Neural progenitor cell (in vitro differentiated cells): ENCODE results near the gene PRDM10. TPM values are rescaled to one million over a fixed set of nuclear protein-coding genes. Genes with fewer than 3 reads are reported as not detected.

Experiments used
- DNase-seq: peaks from one replicate; pipeline ENCODE4 v3.0.0-alpha.2; 2016; ENCODE audit warnings: low spot score
- H2AFZ ChIP-seq: fragments of 200-600 bp; sonication (generic); replicated peaks from 2 replicates; pipeline ENCODE4 v1.6.1; 2016; ENCODE audit warnings: antibody characterized with exemption
- H3F3A ChIP-seq: fragments of 200-600 bp; sonication (generic); 2 replicates; pipeline ENCODE4 v1.6.1; 2016; ENCODE audit warnings: antibody characterized with exemption, low read depth
- H3K27ac ChIP-seq: fragments of 200-600 bp; sonication (generic); 2 replicates; pipeline ENCODE4 v1.5.1; 2016; ENCODE audit warnings: mild to moderate bottlenecking
- H3K27me3 ChIP-seq: fragments of 200-600 bp; sonication (generic); 2 replicates; pipeline ENCODE4 v1.6.1; 2016; ENCODE audit warnings: mild to moderate bottlenecking, moderate library complexity
- H3K36me3 ChIP-seq: fragments of 200-600 bp; sonication (generic); 2 replicates; pipeline ENCODE4 v1.5.1; 2016
- H3K4me1 ChIP-seq: fragments of 200-600 bp; sonication (generic); 2 replicates; pipeline ENCODE4 v1.6.1; 2016; ENCODE audit warnings: mixed run types
- H3K4me2 ChIP-seq: fragments of 200-600 bp; sonication (generic); 2 replicates; pipeline ENCODE4 v1.6.1; 2016
- H3K4me3 ChIP-seq: fragments of 200-600 bp; sonication (generic); 2 replicates; pipeline ENCODE4 v1.5.1; 2016
- H3K79me2 ChIP-seq: fragments of 200-600 bp; sonication (generic); 2 replicates; pipeline ENCODE4 v1.6.1; 2016; ENCODE audit warnings: low read depth
- H3K9ac ChIP-seq: fragments of 200-600 bp; sonication (generic); 2 replicates; pipeline ENCODE4 v1.6.1; 2016
- H3K9me3 ChIP-seq: fragments of 200-600 bp; sonication (generic); 2 replicates; pipeline ENCODE4 v1.5.1; 2016; ENCODE audit warnings: low read depth
- H4K20me1 ChIP-seq: fragments of 200-600 bp; sonication (generic); 2 replicates; pipeline ENCODE4 v1.6.1; 2016; ENCODE audit warnings: low read depth
- H3K27ac Mint-ChIP-seq: 3 replicates; pipeline ENCODE4 v1.8.0; 2021; ENCODE audit warnings: mixed read lengths
- H3K27me3 Mint-ChIP-seq: 2 replicates; pipeline ENCODE4 v1.8.0; 2022; ENCODE audit warnings: low read depth, mild to moderate bottlenecking, inconsistent platforms, moderate library complexity, mixed read lengths; ENCODE audit not compliant: insufficient read depth
- H3K36me3 Mint-ChIP-seq: 3 replicates; pipeline ENCODE4 v1.8.0; 2021; ENCODE audit warnings: mixed read lengths
- H3K4me1 Mint-ChIP-seq: 3 replicates; pipeline ENCODE4 v1.8.0; 2021; ENCODE audit warnings: mixed read lengths
- H3K4me3 Mint-ChIP-seq: 3 replicates; pipeline ENCODE4 v1.8.0; 2021; ENCODE audit warnings: mild to moderate bottlenecking, moderate library complexity, mixed read lengths
- H3K9me3 Mint-ChIP-seq: 3 replicates; pipeline ENCODE4 v1.8.0; 2020; ENCODE audit warnings: mixed read lengths
- EZH2 ChIP-seq: fragments of 200-600 bp; sonication (generic); IDR thresholded peaks from 2 replicates; pipeline ENCODE4 v1.6.1; 2017; ENCODE audit warnings: antibody characterized with exemption, mild to moderate bottlenecking, moderate library complexity
- EZH2phosphoT487 ChIP-seq: fragments of 200-600 bp; sonication (generic); IDR thresholded peaks from 2 replicates; pipeline ENCODE4 v1.6.1; 2017; ENCODE audit warnings: antibody characterized with exemption
- total RNA-seq: library from RNA; depleted of rRNA; stranded (reverse); fragments of >200 nt; gene quantifications from 2 replicates; pipeline ENCODE4 v1.2.3, GENCODE V29; 2015; ENCODE audit warnings: low replicate concordance
- TF ChIP-seq, protein P1 (sequence below): fragments of 200-600 bp; sonication (generic); IDR thresholded peaks from 2 replicates; pipeline ENCODE4 v1.5.1; 2017; ENCODE audit warnings: antibody characterized with exemption, mild to moderate bottlenecking

The PRDM10 gene
- total RNA-seq, 1 donor from 2014 or later: 16.3 TPM

DNA sequence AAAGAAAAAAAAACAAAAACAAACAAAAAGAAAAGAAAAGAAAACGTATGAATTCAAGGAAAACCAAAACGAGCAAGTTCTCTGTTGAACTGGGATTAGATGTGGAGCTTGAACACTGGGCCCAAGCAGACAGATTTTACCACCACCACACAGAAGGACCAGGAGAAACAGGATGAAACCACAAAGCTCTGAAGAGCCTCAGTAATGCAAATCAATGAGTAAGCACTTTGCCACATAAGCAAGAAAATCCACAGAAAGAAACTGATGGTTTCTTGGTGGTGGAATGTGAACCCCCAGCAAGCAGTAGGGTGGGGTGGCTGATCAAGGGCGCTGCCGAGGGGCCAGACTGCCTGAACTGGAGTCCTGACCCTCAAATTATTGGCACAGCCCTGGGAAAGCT, 56.4 kb downstream of the PRDM10 start:
- Mint-ChIP-seq H3K27ac (no peak overlapping the region), H3K9me3 (no peaks in the 10 kb centered on the region), H3K36me3 (peaks cover 14% of the 10 kb centered on the region), H3K27me3 (no peaks in the 10 kb centered on the region), H3K4me3 (no peak overlapping the region), H3K4me1 (peaks cover 18% of the 10 kb centered on the region)
- Histone ChIP-seq H3K4me3 (no peak overlapping the region), H3K27ac (no peak overlapping the region), H2AFZ (no peak overlapping the region), H3K79me2 (no peaks in the 10 kb centered on the region), H3F3A (no peaks in the 10 kb centered on the region), H4K20me1 (no peaks in the 10 kb centered on the region), H3K9me3 (no peaks in the 10 kb centered on the region), H3K4me1 (no peaks in the 10 kb centered on the region), H3K27me3 (no peaks in the 10 kb centered on the region), H3K9ac (no peak overlapping the region), H3K4me2 (no peak overlapping the region), H3K36me3 (peaks cover 2% of the 10 kb centered on the region)
- DNase-seq: no peak
- TF ChIP-seq EZH2 (no peak), EZH2phosphoT487 (no peak)
- TF ChIP-seq, protein P1, sequence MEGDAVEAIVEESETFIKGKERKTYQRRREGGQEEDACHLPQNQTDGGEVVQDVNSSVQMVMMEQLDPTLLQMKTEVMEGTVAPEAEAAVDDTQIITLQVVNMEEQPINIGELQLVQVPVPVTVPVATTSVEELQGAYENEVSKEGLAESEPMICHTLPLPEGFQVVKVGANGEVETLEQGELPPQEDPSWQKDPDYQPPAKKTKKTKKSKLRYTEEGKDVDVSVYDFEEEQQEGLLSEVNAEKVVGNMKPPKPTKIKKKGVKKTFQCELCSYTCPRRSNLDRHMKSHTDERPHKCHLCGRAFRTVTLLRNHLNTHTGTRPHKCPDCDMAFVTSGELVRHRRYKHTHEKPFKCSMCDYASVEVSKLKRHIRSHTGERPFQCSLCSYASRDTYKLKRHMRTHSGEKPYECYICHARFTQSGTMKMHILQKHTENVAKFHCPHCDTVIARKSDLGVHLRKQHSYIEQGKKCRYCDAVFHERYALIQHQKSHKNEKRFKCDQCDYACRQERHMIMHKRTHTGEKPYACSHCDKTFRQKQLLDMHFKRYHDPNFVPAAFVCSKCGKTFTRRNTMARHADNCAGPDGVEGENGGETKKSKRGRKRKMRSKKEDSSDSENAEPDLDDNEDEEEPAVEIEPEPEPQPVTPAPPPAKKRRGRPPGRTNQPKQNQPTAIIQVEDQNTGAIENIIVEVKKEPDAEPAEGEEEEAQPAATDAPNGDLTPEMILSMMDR: no peak

DNA sequence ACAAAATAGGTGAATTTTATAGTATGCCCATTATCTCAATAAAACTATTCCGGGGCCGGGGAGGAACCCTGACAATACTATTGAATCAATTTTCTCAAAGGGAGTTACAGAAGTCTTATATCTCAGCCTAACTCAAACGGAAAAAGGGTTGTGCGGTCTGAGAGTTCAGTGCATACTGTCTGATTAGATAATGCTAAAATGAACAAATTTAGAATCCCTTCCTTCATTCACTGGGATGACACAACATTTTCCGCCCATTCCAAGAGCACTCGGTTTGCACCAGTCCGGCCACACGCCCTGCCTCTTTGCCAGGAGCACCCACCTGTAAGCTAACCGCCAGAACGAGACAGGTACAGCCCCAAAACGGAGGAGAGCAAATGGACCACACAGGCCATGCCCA, 57.3 kb downstream of the PRDM10 start:
- H3K27ac Mint-ChIP-seq: no peak overlapping the region
- Histone ChIP-seq H3K9me3 (no peaks in the 10 kb centered on the region), H3K4me2 (no peak overlapping the region), H4K20me1 (no peaks in the 10 kb centered on the region), H3K4me1 (no peaks in the 10 kb centered on the region), H3K36me3 (peaks cover 7% of the 10 kb centered on the region), H3F3A (no peaks in the 10 kb centered on the region), H3K4me3 (no peak overlapping the region), H3K79me2 (no peaks in the 10 kb centered on the region), H2AFZ (no peak overlapping the region), H3K9ac (no peak overlapping the region), H3K27ac (no peak overlapping the region), H3K27me3 (no peaks in the 10 kb centered on the region)
- no peaks in the 10 kb centered on the region for H3K9me3 Mint-ChIP-seq
- no peak for DNase-seq
- no peak overlapping the region for H3K4me3 Mint-ChIP-seq
- H3K4me1 Mint-ChIP-seq: peaks cover 9% of the 10 kb centered on the region
- H3K27me3 Mint-ChIP-seq: no peaks in the 10 kb centered on the region
- peaks cover 16% of the 10 kb centered on the region for H3K36me3 Mint-ChIP-seq
- TF ChIP-seq EZH2 (no peak), EZH2phosphoT487 (no peak)
- TF ChIP-seq, protein P1: no peak

DNA sequence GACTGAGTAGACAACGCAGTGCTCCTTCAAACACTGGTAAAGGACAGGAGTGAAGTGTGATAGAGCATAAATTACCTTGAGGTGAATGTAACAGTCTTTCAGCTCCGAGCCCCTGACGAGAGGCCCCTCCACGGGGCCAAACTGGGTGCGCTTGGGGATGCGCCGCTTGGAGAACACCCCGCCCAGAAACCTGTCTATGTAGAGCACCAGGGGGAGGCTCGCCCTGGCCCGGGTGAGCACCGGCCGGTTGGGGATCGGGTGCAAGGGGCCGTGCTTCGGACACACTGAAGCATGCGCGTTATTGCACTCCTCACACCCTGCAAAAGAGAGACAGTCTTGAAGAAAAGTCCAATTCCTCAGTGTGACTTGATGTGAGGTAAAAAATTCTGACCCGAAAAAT, 57.9 kb downstream of the PRDM10 start:
- Mint-ChIP-seq H3K9me3 (no peaks in the 10 kb centered on the region), H3K36me3 (peaks cover 16% of the 10 kb centered on the region), H3K27me3 (no peaks in the 10 kb centered on the region), H3K4me1 (peaks cover 5% of the 10 kb centered on the region), H3K4me3 (no peak overlapping the region), H3K27ac (no peak overlapping the region)
- Histone ChIP-seq H3K4me2 (no peak overlapping the region), H3K9me3 (no peaks in the 10 kb centered on the region), H3K79me2 (no peaks in the 10 kb centered on the region), H3K9ac (no peak overlapping the region), H3F3A (no peaks in the 10 kb centered on the region), H2AFZ (no peak overlapping the region), H3K27ac (no peak overlapping the region), H4K20me1 (no peaks in the 10 kb centered on the region), H3K27me3 (no peaks in the 10 kb centered on the region), H3K36me3 (peaks cover 7% of the 10 kb centered on the region), H3K4me1 (no peaks in the 10 kb centered on the region), H3K4me3 (no peak overlapping the region)
- TF ChIP-seq EZH2 (no peak), EZH2phosphoT487 (no peak)
- TF ChIP-seq, protein P1: no peak
- DNase-seq: no peak

DNA sequence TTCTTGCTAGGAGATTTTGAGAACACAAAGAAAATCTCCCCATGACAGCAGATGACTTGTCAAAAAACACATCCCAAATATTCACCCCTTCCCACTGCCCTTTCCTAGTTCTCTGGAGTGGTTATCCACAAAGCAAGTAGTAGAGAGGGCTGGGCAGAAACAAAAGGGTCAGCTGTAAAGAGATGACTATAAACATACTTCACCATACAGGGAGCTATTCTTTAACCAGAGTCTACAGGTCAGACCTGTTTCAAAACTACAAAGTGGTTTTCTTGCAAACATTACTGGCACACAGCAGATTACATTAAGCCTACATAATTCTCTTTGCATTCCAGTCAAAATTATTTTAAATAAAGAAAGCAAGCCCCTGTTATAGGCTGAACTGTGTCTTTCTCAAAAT, 59.6 kb downstream of the PRDM10 start:
- no peak overlapping the region for H3K27ac ChIP-seq
- H3K27ac Mint-ChIP-seq: no peak overlapping the region
- no peak overlapping the region for H3K4me3 Mint-ChIP-seq
- H3K9ac ChIP-seq: no peak overlapping the region
- H3K36me3 ChIP-seq: peaks cover 7% of the 10 kb centered on the region
- H3K36me3 Mint-ChIP-seq: peaks cover 19% of the 10 kb centered on the region
- H3K4me3 ChIP-seq: no peak overlapping the region
- H4K20me1 ChIP-seq: no peaks in the 10 kb centered on the region
- H3K4me2 ChIP-seq: no peak overlapping the region
- H3K9me3 Mint-ChIP-seq: no peaks in the 10 kb centered on the region
- no peaks in the 10 kb centered on the region for H3K27me3 Mint-ChIP-seq
- no peak for DNase-seq
- no peaks in the 10 kb centered on the region for H3K79me2 ChIP-seq
- H3F3A ChIP-seq: no peaks in the 10 kb centered on the region
- no peaks in the 10 kb centered on the region for H3K9me3 ChIP-seq
- no peak overlapping the region for H2AFZ ChIP-seq
- H3K4me1 Mint-ChIP-seq: peaks cover 7% of the 10 kb centered on the region
- no peaks in the 10 kb centered on the region for H3K27me3 ChIP-seq
- TF ChIP-seq, protein P1: no peak
- TF ChIP-seq EZH2 (no peak), EZH2phosphoT487 (no peak)
- H3K4me1 ChIP-seq: peaks cover 4% of the 10 kb centered on the region
